ENCODE measurements around the gene NUP214.

Gene NUP214

DNA sequence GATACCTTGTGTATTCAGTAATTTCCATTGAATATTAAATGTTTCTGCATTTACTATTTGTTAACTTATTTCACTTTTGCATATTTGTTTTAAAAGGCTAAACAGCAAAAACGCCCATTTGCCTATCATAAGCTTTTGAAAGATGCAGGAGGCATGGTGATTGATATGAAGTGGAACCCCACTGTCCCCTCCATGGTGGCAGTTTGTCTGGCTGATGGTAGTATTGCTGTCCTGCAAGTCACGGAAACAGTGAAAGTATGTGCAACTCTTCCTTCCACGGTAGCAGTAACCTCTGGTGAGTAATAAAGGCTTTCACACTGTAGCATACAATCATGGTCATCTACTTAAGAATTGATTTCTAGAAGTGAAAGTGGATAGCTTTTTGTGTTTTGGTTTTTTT lies 3.8 kb downstream of the NUP214 start:
- Histone ChIP-seq H3K79me2 (ENCODE audit: control insufficient read depth, insufficient read depth, low read length, poor library complexity) (peaks cover 9% of the 10 kb centered on the region), H3K4me2 (ENCODE audit: low read length) (no peak overlapping the region), H3K14ac (ENCODE audit: low read length) (no peak overlapping the region), H3K79me1 (ENCODE audit: low read length) (peaks cover 5% of the 10 kb centered on the region), H3K36me3 (ENCODE audit: control insufficient read depth in 1 of 2, insufficient read depth in 2 of 2, low read length in 2 of 2) (peaks cover 21 to 42% of the 10 kb centered on the region in 2 experiments), H3K18ac (ENCODE audit: low read length) (no peak overlapping the region), H2BK120ac (ENCODE audit: insufficient read depth, low read length, poor library complexity) (no peak overlapping the region), H3K4me3 (ENCODE audit: low read depth, low read length) (no peak overlapping the region), H2BK12ac (ENCODE audit: low read length) (no peak overlapping the region), H2BK5ac (ENCODE audit: low read depth, low read length, poor library complexity) (no peak overlapping the region), H3K27me3 (ENCODE audit: insufficient read depth, low read length) (no peaks in the 10 kb centered on the region), H3K4me1 (ENCODE audit: control insufficient read depth in 1 of 2, insufficient read depth in 2 of 2, low read length in 2 of 2) (peaks cover 2 to 7% of the 10 kb centered on the region in 2 experiments), H3K4ac (ENCODE audit: low read depth, low read length) (no peak overlapping the region), H2AK5ac (ENCODE audit: low read length) (no peak overlapping the region), H4K8ac (ENCODE audit: low read depth, low read length) (no peak overlapping the region), H3K9me3 (ENCODE audit: insufficient read depth, low read depth, low read length) (no peaks in the 10 kb centered on the region), H3K27ac (ENCODE audit: low read depth, low read length) (no peak overlapping the region), H3K23ac (ENCODE audit: low read length) (no peak overlapping the region), H2AFZ (ENCODE audit: insufficient read depth, low read length, poor library complexity) (no peak overlapping the region), H4K12ac (ENCODE audit: low read depth, low read length) (no peak overlapping the region), H3K9ac (ENCODE audit: low read length) (no peak overlapping the region), H4K91ac (ENCODE audit: low read depth, low read length) (no peak overlapping the region)
- no peak for DNase-seq
- no CpG with 5 or more reads among the region's 3 CpGs for WGBS (ENCODE audit: extremely low coverage, insufficient coverage, insufficient read length)

DNA sequence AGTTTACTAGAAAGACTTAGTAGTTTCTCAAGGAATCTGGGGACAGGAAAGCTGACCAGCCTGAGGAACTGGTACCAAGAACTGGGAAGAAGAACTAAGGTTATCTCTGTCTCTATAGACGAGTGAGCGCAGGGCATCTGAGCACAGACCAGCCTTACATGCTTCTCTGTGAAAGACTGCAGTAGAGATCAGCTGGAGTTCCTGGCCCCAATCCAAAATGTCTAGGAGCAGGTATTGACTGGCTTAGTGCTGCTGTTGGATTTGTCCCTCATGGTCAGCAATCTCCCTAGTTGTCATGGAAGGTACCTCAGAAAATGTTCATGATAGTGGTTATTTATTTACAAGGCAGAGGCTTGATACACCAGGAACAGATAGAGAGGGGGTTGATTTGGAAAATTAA lies 13.3 kb downstream of the NUP214 start:
- WGBS (ENCODE audit: extremely low coverage, insufficient coverage, insufficient read length), result no CpG with 5 or more reads among the region's 2 CpGs

DNA sequence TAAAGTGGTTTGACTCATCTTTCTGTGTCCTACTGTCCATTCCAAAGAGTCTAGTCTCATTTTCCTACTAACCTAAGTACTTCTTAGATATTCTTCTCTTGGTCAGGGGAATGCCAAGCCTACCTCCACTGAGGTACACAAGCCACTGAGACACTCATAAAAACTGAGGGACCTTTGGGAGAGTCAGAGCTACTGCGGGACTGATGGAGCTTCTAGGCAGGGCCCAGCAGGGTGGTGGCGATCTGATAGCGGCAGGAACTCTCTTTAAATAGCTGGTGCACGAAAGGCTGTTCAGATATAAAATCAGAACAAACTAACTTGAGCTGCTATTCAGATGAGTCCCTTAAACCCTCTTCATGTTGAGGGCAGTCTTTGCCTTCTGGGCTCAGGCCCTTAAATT lies 14.7 kb downstream of the NUP214 start:
- no peak overlapping the region for H2AK5ac ChIP-seq (ENCODE audit: low read length)
- no peaks in the 10 kb centered on the region for H3K9me3 ChIP-seq (ENCODE audit: insufficient read depth, low read depth, low read length)
- H2BK120ac ChIP-seq (ENCODE audit: insufficient read depth, low read length, poor library complexity), result no peak overlapping the region
- no peak overlapping the region for H3K18ac ChIP-seq (ENCODE audit: low read length)
- H3K9ac ChIP-seq (ENCODE audit: low read length), result no peak overlapping the region
- H3K14ac ChIP-seq (ENCODE audit: low read length), result no peak overlapping the region
- peak; percentile 56 to 77 for DNase-seq
- no peaks in the 10 kb centered on the region for H3K4me1 ChIP-seq (ENCODE audit: control insufficient read depth in 1 of 2, insufficient read depth in 2 of 2, low read length in 2 of 2)
- H2AFZ ChIP-seq (ENCODE audit: insufficient read depth, low read length, poor library complexity), result no peak overlapping the region
- H3K4ac ChIP-seq (ENCODE audit: low read depth, low read length), result no peak overlapping the region
- peaks cover 26 to 53% of the 10 kb centered on the region in 2 experiments for H3K36me3 ChIP-seq (ENCODE audit: control insufficient read depth in 1 of 2, insufficient read depth in 2 of 2, low read length in 2 of 2)
- no peaks in the 10 kb centered on the region for H3K27me3 ChIP-seq (ENCODE audit: insufficient read depth, low read length)
- H3K23ac ChIP-seq (ENCODE audit: low read length), result no peak overlapping the region
- no peaks in the 10 kb centered on the region for H3K79me2 ChIP-seq (ENCODE audit: control insufficient read depth, insufficient read depth, low read length, poor library complexity)
- H3K79me1 ChIP-seq (ENCODE audit: low read length), result no peaks in the 10 kb centered on the region
- no peak overlapping the region for H4K12ac ChIP-seq (ENCODE audit: low read depth, low read length)
- H4K8ac ChIP-seq (ENCODE audit: low read depth, low read length), result no peak overlapping the region
- H2BK12ac ChIP-seq (ENCODE audit: low read length), result no peak overlapping the region
- H4K91ac ChIP-seq (ENCODE audit: low read depth, low read length), result no peak overlapping the region
- WGBS (ENCODE audit: extremely low coverage, insufficient coverage, insufficient read length), result no CpG with 5 or more reads among the region's 4 CpGs
- H2BK5ac ChIP-seq (ENCODE audit: low read depth, low read length, poor library complexity), result no peak overlapping the region
- no peak overlapping the region for H3K27ac ChIP-seq (ENCODE audit: low read depth, low read length)
- H3K4me2 ChIP-seq (ENCODE audit: low read length), result no peak overlapping the region
- H3K4me3 ChIP-seq (ENCODE audit: low read depth, low read length), result no peak overlapping the region

More for the DNA sequence above, 13.3 kb downstream of the NUP214 start:
- Histone ChIP-seq H4K91ac (ENCODE audit: low read depth, low read length) (no peak overlapping the region), H3K36me3 (ENCODE audit: control insufficient read depth in 1 of 2, insufficient read depth in 2 of 2, low read length in 2 of 2) (peaks cover 28 to 53% of the 10 kb centered on the region in 2 experiments), H3K27ac (ENCODE audit: low read depth, low read length) (no peak overlapping the region), H2AFZ (ENCODE audit: insufficient read depth, low read length, poor library complexity) (no peak overlapping the region), H3K9ac (ENCODE audit: low read length) (no peak overlapping the region), H3K18ac (ENCODE audit: low read length) (no peak overlapping the region), H4K12ac (ENCODE audit: low read depth, low read length) (no peak overlapping the region), H3K4me1 (ENCODE audit: control insufficient read depth in 1 of 2, insufficient read depth in 2 of 2, low read length in 2 of 2) (no peaks in the 10 kb centered on the region), H3K23ac (ENCODE audit: low read length) (no peak overlapping the region), H2AK5ac (ENCODE audit: low read length) (no peak overlapping the region), H2BK120ac (ENCODE audit: insufficient read depth, low read length, poor library complexity) (no peak overlapping the region), H3K14ac (ENCODE audit: low read length) (no peak overlapping the region), H3K4me3 (ENCODE audit: low read depth, low read length) (no peak overlapping the region), H3K4ac (ENCODE audit: low read depth, low read length) (no peak overlapping the region), H3K79me2 (ENCODE audit: control insufficient read depth, insufficient read depth, low read length, poor library complexity) (no peaks in the 10 kb centered on the region), H4K8ac (ENCODE audit: low read depth, low read length) (no peak overlapping the region), H3K4me2 (ENCODE audit: low read length) (no peak overlapping the region), H2BK5ac (ENCODE audit: low read depth, low read length, poor library complexity) (no peak overlapping the region), H3K27me3 (ENCODE audit: insufficient read depth, low read length) (no peaks in the 10 kb centered on the region), H2BK12ac (ENCODE audit: low read length) (no peak overlapping the region), H3K9me3 (ENCODE audit: insufficient read depth, low read depth, low read length) (no peaks in the 10 kb centered on the region), H3K79me1 (ENCODE audit: low read length) (no peaks in the 10 kb centered on the region)
- no peak for DNase-seq

DNA sequence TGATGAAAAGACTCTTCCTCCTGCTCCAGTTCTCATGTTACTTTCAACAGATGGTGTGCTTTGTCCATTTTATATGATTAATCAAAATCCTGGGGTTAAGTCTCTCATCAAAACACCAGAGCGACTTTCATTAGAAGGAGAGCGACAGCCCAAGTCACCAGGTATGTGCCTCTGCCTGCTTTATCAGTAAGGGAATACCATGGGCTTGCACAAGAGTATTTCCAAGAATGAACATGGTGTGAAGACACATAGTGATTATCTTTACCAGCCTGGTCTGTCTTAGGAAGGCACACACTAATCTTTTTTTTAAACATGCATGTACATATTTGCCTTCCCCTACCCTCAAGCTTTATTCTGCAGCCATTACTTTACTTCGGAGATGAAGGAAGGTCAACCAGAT lies 15.2 kb downstream of the NUP214 start:
- H2BK5ac ChIP-seq (ENCODE audit: low read depth, low read length, poor library complexity), result no peak overlapping the region
- H3K9ac ChIP-seq (ENCODE audit: low read length), result no peak overlapping the region
- H3K79me2 ChIP-seq (ENCODE audit: control insufficient read depth, insufficient read depth, low read length, poor library complexity), result no peaks in the 10 kb centered on the region
- DNase-seq, result peak; percentile 70 to 90
- no peaks in the 10 kb centered on the region for H3K27me3 ChIP-seq (ENCODE audit: insufficient read depth, low read length)
- H3K9me3 ChIP-seq (ENCODE audit: insufficient read depth, low read depth, low read length), result no peaks in the 10 kb centered on the region
- no peak overlapping the region for H3K18ac ChIP-seq (ENCODE audit: low read length)
- no peak overlapping the region for H3K4ac ChIP-seq (ENCODE audit: low read depth, low read length)
- no peak overlapping the region for H3K27ac ChIP-seq (ENCODE audit: low read depth, low read length)
- H3K4me2 ChIP-seq (ENCODE audit: low read length), result no peak overlapping the region
- H3K23ac ChIP-seq (ENCODE audit: low read length), result no peak overlapping the region
- no peak overlapping the region for H3K14ac ChIP-seq (ENCODE audit: low read length)
- H2AFZ ChIP-seq (ENCODE audit: insufficient read depth, low read length, poor library complexity), result no peak overlapping the region
- no CpG with 5 or more reads among the region's 3 CpGs for WGBS (ENCODE audit: extremely low coverage, insufficient coverage, insufficient read length)
- no peaks in the 10 kb centered on the region for H3K4me1 ChIP-seq (ENCODE audit: control insufficient read depth in 1 of 2, insufficient read depth in 2 of 2, low read length in 2 of 2)
- peaks cover 26 to 55% of the 10 kb centered on the region in 2 experiments for H3K36me3 ChIP-seq (ENCODE audit: control insufficient read depth in 1 of 2, insufficient read depth in 2 of 2, low read length in 2 of 2)
- H2BK120ac ChIP-seq (ENCODE audit: insufficient read depth, low read length, poor library complexity), result no peak overlapping the region
- H2AK5ac ChIP-seq (ENCODE audit: low read length), result no peak overlapping the region
- no peak overlapping the region for H4K12ac ChIP-seq (ENCODE audit: low read depth, low read length)
- H3K4me3 ChIP-seq (ENCODE audit: low read depth, low read length), result no peak overlapping the region
- no peak overlapping the region for H2BK12ac ChIP-seq (ENCODE audit: low read length)
- no peak overlapping the region for H4K8ac ChIP-seq (ENCODE audit: low read depth, low read length)
- H4K91ac ChIP-seq (ENCODE audit: low read depth, low read length), result no peak overlapping the region
- H3K79me1 ChIP-seq (ENCODE audit: low read length), result no peaks in the 10 kb centered on the region
